Measurements from ENCODE around the gene ATP5MC2.
A peak's percentile ranks its signal among the peaks of the same experiment; 100 is the strongest.
"Not testable (repeated sequence)": the region's sequence is repeated elsewhere in the genome, so short reads cannot be mapped to it uniquely, and the experiment has no call there.

The ATP5MC2 gene

DNA sequence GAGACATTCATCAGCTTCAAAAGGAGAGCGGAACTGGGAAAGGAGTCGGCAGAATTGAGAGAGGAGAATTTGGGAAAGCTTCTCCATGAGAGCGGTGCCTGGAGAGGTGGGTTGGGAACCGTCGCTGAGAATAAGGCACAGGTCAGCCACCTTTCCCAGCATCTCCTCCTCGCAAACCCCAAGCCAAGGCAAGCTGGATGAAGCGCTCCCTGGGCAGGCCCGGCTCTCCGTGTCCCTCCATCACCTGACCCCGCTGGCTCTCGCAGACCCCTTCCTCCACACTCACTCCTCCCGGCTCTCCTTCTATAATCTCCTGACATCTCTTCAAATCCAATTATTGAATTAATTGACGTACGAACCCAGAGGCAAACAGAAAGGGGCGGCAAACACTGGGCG, 18.9 kb upstream of the ATP5MC2 start:
- no peak for DNase-seq (ENCODE audit: low spot score)

- no peak for DNase-seq (ENCODE audit: low spot score)
Measured at GRCh38 chr12:53688134-53688533, 12.3 kb upstream of the ATP5MC2 start.

GRCh38 chr12:53686436-53686835, 10.6 kb upstream of the ATP5MC2 start:
- DNase-seq (ENCODE audit: low spot score) = no peak

GRCh38 chr12:53684654-53685220, 8.9 kb upstream of the ATP5MC2 start:
- no peak for DNase-seq (ENCODE audit: low spot score)

DNA sequence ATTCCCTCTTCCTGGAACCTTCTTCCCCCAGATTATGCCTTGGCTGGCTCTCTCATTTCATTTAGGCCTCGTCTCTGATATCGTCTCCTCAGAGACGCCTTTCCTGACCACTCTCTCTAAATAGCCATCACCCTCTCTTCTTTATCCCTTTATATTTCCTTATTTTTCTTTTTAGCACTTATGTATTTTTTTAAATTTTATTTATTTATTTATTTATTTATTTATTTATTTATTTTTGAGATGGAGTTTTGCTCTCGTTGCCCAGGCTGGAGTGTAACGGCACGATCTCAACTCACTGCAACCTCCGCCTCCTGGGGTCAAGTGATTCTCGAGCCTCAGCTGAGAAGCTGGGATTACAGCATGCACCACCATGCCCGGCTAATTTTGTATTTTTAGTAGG, 8.1 kb upstream of the ATP5MC2 start:
- no peak for DNase-seq (ENCODE audit: low spot score)

DNA sequence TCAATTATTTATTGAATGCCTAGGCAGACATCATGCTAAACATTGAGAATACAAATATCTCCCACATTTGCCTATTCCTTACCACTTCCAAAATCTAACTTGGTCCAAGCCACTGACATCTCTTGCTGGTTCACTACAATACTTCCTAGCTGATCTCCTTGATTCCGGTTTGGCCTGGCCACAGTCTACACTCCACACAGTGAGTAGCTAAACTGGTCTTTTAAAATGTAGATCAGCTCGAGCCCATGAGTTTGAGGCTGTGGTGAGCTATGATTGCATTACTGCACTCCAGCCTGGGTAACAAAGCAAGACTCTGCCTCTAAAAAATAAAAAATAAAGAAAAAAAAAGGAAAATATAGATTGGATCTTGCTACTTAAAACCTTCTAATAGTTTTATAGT, 7.6 kb upstream of the ATP5MC2 start:
- no peak for DNase-seq (ENCODE audit: low spot score)

- not testable (repeated sequence) for DNase-seq (ENCODE audit: low spot score)
Measured at GRCh38 chr12:53680061-53680460, 4.2 kb upstream of the ATP5MC2 start.

GRCh38 chr12:53677800-53678148, 1.9 kb upstream of the ATP5MC2 start:
- no peak for DNase-seq (ENCODE audit: low spot score)

DNA sequence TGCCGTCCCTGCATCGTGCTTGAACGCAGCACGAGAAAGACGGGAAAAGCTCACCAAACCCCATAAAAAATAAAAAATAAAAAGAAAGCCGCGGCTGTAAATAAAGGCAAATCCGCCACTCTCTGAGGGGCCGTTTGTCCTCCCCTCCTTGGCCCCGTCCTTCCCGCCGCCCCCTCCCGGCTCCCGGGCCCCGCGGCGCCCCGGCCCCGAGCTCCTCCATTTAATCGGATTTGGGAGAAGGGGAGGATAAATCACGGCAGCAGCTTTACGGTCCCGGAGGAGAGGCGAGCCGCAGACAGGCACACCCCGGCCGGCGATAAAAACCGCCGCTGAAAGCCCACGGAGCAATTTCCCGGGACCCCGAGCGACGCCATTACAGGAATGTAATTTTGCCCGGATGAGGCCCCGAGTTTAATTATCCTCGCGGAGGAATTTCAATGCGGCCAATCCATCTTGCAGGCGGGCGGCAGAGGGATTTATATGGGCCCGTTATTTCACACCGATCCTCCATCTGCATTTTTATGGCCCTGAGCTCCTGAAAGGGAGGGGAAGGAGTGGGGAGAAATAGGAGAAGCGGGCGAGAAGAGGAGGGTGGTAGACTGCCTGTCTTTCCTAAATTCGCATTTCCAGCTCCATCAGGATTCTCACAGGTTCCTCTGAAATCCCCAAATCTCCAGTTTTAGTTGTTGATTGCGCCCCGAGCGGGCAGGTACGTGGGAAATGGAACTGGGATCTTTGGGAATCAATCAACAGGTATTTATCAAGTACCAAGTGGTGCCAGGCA, 1.3 kb upstream of the ATP5MC2 start:
- peak; percentile 20 for DNase-seq (ENCODE audit: low spot score)

GRCh38 chr12:53676656-53677015, 753 bp upstream of the ATP5MC2 start:
- peak; percentile 29 for DNase-seq (ENCODE audit: low spot score)

GRCh38 chr12:53674977-53675700, 744 bp downstream of the ATP5MC2 start:
- no peak for DNase-seq (ENCODE audit: low spot score)

- no peak for DNase-seq (ENCODE audit: low spot score)
Measured at GRCh38 chr12:53670971-53671370, 4.9 kb downstream of the ATP5MC2 start.

GRCh38 chr12:53670308-53670707, 5.6 kb downstream of the ATP5MC2 start:
- DNase-seq (ENCODE audit: low spot score) = no peak

DNA sequence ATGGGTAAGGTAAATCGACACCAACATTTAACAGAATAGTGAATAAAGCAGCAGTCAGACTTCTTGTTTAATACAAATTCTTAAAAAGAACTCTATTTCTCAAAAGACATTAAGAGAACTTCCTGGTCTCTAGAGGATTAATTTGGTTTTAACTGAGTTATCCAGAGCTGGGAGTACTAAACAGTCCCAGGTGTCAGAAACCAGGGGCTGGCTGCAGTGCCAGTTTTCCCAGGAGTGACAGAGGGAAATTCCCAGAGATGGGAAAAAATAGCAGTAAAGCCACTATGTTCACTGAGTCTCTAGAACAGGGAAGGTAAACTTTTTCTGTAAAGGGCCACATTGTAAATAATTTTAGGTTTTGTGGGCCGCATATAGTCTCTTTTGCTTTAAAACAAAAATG, 8.8 kb downstream of the ATP5MC2 start:
- DNase-seq (ENCODE audit: low spot score) = no peak

DNA sequence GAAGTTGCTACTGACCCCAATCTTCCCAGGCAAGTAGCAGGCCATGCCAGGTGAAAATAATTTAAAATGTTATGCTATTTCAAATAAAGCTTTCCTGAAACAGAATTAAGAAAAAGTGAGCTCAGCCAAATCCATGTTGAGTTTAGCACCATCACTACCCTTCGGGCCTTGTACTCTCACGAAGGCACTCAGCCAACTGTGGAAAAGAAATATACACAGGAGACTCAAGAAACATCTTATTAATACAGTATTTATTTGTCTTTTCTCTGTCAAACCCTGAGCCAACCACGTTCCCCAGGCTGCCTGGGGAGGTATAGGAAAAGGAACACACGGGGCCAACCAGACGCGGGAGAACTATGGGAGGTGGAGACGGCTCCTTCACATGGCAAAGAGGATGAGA, 10.9 kb downstream of the ATP5MC2 start:
- no peak for DNase-seq (ENCODE audit: low spot score)

GRCh38 chr12:53664191-53664590, 11.7 kb downstream of the ATP5MC2 start:
- no peak for DNase-seq (ENCODE audit: low spot score)

- no peak for DNase-seq (ENCODE audit: low spot score)
Measured at GRCh38 chr12:53660041-53660440, 15.8 kb downstream of the ATP5MC2 start.

DNA sequence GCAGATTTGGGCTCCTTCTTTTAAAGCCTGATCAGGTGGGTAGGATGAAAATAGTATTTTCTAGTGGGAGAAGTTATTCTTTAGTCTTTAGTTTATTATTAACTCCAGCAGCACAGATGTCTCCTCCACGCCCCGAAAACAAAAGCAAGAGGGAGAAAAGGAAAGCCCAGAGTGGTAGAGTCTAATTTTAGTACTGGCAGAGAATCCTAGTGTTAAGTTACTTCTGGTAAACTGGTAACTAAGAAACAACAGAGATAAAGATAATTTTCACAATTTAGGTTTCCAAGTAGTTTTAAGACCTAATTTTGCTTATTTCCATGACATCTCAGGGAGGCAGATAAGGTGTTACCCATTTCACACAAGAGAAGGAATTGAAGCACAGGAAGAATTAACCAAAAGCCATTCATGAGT, 16.3 kb downstream of the ATP5MC2 start:
- DNase-seq (ENCODE audit: low spot score) = no peak

- no peak for DNase-seq (ENCODE audit: low spot score)
Measured at GRCh38 chr12:53659011-53659551, 16.8 kb downstream of the ATP5MC2 start.

- DNase-seq (ENCODE audit: low spot score) = no peak
Measured at GRCh38 chr12:53657041-53657440, 18.8 kb downstream of the ATP5MC2 start.

DNA sequence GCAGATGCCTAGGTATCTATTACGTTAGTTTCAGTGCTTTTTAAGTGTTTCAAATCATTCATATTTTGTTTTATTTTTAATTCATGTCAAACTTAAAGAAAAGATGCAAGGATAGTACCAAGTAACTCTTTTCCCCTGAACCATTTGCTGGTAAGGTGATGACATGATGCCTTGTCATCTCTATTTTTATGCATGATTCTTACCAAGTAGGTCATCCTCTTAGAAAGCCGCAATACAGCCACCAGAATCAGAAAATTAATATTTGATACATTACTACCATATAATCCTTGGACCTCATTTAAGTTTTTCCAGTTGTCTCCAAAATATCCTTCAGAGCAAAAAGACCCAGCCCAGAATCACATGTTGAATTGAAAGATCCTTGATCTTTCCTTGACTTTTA, 22.3 kb downstream of the ATP5MC2 start:
- no peak for DNase-seq (ENCODE audit: low spot score)

DNA sequence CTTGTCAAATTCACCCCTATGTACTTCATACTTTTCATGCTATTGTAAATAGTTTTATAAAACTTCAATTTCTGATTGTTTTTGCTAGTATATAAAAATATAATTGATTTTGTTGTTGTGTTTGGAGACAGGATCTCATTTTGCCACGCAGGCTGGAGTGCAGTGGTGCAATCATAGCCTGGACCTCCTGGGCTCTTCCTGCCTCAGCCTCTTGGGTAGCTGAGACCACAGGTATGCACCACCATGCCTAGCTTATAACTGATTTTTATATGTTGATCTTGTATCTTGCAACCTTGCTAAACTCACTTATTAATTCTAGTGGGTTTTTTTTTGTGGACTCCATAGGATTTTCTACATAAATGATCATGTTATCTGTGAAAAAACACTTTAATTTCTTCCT, 23.5 kb downstream of the ATP5MC2 start:
- DNase-seq (ENCODE audit: low spot score) = no peak

- DNase-seq (ENCODE audit: low spot score) = no peak
Measured at GRCh38 chr12:53651737-53652136, 24.1 kb downstream of the ATP5MC2 start.
